GM21367 (cell line): ENCODE measurements around the gene PRSS21.

Experiments
- ATAC-seq: cut with Tn5 transposase; IDR thresholded peaks from one replicate; pipeline ENCODE4 v1.9.1; 2021; ENCODE audit not compliant: unreplicated experiment

PRSS21 gene, protein sequence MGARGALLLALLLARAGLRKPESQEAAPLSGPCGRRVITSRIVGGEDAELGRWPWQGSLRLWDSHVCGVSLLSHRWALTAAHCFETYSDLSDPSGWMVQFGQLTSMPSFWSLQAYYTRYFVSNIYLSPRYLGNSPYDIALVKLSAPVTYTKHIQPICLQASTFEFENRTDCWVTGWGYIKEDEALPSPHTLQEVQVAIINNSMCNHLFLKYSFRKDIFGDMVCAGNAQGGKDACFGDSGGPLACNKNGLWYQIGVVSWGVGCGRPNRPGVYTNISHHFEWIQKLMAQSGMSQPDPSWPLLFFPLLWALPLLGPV

DNA sequence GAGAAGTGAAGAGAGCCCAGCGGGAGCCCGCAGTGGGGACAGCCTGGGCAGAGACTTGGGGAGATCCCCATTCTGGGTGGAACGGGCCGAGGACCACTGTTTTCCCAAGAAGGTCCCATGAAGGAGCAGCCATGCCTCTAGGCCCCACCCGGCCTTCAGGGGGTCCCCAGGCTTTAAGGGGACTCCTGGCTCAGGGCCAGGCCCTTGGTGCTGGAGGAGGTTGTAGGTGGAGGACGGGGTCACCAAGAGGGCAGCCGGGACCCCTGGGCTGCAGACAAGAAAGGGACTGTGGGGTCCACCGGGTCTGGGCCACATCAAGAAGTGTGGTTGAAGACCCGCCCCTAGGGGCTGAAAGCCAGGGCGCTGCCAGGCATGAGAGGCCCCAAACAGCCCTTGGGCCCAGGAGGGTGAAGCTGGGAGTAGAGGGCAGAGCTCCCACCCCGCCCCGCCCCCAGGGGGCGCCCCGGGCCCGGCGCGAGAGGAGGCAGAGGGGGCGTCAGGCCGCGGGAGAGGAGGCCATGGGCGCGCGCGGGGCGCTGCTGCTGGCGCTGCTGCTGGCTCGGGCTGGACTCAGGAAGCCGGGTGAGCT, at the start of gene PRSS21:
TSS of gene PRSS21 (plus strand) at position 487 of the 589 bp plus-strand sequence. CDS start at position 519, 32 bp downstream.
- no peak for ATAC-seq

DNA sequence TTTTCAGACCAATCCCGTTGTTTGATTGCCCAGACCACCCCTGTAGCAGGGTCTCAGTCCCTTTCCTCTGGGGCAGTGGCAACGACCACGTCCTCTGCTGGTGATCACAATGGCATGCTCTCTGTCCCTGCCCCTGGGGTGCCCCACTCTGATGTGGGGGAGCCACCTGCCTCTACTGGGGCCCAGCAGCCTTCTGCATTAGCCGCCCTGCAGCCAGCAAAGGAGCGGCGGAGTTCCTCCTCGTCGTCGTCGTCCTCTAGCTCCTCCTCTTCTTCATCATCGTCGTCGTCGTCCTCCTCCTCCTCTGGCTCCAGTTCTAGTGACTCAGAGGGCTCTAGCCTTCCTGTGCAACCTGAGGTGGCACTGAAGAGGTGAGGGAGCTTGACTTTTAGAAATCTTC, 49.1 kb upstream of the PRSS21 start:
- no peak for ATAC-seq

DNA sequence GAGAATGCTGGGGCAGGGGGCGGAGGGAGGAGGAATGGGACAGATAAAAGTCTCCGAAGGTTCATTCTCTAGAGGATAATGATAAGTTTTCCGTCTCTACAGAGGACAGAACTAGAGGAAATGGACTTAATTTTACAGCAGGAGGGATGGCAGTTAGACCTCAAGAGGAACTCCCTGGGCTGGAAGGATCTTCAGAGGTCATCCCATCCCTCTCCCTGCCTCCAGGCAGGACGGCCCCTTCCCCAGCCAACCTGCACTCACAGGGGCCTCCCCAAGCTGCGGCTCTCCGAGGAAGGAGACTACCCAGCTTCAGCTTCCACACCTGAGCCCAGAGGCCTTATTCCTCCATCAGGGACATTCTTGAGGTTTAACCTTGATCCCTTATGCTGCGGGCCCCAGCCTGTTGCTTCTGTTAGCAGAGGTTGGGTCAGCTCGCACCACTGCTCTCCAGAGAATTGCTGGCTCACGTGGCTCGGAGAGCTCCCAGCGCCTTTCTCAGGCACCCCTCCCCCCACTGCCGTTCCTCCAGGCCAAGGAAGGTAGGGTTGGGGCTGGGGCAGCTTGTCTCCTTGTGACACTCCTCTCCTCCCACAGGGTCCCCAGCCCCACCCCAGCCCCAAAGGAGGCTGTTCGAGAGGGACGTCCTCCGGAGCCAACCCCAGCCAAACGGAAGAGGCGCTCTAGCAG, 48.5 kb upstream of the PRSS21 start:
- no peak for ATAC-seq

DNA sequence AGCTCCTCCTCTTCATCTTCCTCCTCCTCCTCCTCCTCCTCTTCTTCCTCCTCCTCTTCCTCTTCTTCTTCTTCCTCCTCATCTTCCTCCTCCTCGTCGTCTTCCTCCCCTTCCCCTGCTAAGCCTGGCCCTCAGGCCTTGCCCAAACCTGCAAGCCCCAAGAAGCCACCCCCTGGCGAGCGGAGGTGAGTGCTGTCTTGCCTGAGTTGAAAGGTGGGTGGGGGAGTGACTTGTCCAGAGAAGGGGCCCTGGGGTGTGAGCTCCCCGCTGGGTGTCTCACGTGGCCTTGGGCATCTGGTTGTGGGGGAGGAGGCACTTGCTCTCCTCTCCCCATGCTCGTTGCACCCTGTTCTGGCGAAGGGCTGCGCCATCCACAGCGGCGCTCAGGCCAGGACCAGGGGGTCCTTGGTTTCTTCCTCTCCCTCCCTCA, 47.9 kb upstream of the PRSS21 start:
- no peak for ATAC-seq

DNA sequence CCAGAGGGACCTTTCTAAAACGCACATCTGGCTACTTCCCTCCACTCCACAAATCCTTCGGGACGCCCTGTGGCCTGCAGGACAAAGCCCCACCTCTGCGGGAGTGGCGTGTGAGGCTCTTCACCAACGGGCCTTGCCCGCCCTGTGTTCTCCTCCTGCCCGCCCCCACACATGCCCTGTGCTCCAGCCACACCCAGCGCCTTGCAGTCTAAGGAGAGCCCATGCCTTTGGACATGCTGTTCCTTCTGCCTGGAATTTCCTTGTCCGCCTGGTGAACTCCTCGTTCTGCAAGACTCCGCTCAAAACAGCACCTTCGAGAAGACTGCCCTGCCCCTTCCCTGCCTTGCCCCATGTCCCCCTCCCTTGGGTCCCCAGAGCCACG, 47.4 kb upstream of the PRSS21 start:
- no peak for ATAC-seq

DNA sequence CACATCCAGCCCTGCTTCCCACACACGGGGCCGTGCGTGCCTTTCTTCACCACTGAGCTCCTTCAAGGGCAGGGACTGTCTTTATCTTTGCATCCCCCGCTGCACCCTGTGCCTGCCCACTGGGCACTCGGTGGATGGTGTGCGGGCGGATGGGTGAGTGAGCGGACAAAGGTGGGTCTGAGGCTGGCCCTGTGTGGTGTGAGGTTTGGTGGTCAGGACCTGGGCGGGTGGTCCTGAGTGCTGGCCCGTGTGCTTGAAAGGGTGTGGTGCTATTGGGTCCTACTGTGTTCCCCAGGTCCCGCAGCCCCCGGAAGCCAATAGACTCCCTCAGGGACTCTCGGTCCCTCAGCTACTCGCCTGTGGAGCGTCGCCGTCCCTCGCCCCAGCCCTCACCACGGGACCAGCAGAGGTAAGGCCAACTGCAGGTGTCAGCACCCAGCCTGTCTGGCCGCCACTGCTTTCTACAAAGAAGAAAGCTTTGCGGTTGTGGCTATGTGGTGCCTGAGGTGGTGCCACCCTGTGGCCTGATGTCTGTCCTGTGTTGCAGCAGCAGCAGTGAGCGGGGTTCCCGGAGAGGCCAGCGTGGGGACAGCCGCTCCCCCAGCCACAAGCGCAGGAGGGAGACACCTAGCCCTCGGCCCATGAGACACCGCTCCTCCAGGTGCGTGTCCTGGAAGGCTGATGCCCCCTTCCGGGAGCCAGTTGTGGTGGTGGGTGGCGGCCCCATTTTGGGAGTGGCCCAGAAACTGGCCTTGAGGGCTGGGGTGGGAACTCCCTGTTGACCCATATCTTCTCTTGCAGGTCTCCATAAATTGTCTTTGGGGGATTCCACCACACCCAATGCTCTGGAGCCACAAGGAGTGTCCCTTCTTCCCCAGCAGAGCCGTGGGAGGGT, 46.7 kb upstream of the PRSS21 start:
- no peak for ATAC-seq

DNA sequence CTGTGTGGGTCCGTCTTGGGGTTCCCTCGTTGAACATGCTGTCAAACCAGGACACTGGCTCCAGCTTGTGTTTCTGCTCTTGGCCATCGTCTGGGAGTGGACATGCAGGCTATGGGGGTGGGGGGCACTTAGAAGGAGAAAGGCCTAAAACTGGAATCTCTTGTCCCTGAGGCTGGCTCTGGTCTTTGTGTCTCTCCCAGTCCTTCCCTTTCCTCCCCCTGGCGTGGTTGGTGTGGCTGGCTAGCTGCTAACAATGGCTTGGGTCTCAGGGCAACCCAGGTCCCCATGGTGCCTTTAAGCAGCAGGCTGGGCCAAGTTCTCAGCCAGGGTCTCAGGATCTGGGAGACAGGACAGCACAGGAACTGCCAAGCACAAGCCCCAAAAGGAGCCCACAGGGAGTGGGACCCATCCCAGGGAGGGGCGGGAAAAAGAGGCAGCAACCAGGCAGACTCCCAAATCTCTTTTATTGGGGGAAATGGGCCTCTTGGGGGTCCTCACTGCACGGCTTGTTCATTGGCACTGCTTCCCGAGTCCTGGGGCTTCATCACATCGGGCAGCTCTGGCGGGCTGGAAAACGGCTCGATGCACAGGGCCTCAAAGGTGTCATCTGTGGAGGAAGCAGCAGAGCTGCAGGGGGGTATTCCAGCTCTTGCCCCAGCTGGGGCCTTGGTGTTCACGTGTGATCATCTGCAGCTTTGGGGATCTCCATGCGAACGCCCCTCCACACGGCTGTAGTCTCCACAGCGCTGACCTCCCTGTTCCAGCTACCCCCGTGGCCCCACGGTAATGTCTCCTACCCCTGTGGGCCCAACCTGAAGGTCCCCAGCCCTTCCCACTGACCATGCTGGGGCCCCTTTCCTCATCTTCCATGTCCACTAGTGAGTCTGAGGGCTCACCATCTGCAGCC, 45.3 kb upstream of the PRSS21 start:
- no peak for ATAC-seq

DNA sequence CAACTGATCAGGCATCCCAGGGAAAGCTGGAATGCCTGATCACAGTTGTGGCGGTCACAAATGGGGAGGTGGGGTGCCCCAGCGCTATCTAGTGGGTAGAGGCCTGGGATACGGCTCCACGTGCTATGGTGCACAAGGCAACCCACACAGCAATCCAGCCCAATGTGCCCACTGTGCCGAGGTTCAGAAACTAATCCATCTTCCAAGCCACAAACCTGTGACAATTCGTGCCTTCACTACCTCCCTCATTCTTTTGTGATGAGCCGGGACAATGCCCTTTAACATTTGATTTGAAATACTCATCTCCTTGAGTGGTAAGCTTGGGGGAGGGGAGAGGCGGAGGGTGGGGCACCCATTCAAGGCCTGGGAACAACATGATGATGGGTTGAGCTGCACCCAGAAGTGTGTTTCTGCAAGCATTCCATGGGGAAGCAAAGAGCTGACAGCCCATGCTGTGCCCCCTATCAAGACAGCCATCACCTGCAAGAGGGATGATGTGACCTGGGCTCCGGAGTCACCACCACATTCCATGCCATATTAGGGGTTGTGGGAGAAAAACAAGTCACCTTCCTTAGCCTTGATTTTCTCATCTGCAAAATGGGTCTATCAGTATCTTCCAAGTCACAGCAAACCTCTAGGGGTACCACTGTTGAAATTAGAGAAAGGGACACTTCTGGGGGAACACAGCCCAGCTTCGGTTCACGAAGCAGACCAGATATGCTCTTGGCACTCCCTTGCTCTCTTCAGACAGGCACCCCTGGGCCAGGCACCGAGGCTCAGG, 43.7 kb upstream of the PRSS21 start:
- ATAC-seq = no peak

DNA sequence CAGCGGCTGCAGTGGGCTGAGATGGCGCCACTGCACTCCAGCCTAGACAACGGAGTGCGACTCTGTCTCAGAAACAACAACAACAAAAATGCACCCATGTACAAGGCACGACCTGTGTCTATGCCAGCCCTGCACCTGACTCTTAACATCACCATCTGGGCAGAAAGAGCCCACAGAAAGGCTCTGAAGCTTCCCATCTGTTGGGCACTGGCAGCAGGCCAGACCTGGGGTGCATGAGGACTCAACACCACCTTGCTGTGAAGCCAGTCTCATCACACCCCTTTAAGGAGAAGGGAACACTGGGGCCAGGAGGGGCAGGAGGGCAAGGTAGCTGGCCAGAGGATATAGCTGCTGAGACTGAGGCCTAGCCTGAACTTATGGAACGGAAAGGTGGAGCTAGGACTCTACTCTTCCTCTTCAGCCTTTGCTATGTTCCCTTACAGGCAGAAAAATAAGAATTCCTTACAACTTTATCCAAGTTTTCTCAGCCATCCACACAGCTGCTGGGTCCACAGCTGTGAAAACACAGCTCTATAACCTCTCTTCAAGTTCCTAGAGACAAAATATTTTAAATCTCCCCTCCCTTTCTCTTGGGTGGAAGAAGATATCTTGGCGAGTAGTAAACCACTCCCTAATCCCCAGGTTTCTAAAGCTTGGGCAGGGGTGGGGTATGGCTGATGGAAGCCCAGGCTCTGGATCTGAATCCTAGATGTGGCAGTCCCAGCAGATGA, 42.7 kb upstream of the PRSS21 start:
- no peak for ATAC-seq

DNA sequence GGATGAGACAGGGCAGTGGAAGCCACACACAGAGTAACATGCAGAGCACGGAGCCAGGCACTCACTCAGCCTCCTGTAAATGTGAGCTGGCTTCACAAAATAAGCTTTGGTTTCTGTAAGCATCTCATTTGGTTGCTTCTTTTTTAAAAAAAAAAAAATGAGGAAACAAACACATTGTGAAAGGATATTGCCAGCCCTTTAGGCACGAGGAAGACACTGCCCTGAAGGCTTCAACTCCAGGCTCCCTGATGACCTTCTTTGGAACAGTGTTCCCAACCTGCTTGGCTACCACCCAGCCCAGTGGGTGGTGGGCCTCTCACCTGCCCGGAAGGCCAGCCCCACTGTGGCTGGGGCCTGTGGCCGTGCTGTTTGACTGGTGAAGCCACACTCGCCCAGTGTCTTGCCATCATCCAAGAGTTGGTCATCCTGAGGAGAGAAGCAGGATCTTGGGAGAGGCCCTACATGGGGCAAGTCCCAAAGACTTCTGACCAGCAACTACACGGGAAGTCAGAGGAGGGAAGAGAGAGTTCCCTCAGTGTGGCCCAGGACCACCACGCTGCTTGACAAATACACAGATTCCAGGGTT, 41.8 kb upstream of the PRSS21 start:
- ATAC-seq = no peak

DNA sequence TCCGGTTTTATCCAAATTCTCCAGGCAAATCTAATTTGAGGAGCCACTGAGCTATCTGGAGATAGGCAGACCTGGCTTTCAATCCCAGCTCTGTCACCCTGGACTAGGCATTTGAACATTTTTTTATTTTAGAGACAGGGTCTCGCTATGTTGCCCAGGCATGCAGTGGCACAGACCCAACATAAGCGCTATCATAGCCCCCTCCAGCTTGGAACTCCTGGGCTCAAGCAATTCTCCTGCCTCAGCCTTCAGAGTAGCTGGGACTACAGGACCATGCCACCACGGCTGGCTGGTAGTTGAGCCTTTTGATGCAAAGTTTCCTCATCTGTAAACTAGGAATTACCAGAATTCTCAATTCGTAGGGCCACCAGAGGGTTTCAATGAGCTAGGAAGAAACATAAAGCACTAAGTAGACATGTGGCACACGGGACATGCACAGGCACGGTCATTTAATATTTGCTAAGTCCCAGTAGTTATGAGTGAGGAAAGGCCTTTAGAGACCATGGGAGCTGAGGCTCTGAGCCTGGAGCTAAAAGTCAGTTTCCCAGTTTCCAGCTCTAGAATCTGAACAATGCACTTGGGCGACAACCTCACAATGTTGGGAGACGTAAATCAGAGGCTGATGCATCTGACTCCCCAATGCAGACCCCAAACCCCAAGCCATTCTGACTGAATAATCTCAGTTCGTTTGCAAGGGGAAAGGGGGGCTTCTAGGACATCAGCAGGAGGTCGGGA, 41.1 kb upstream of the PRSS21 start:
- no peak for ATAC-seq

DNA sequence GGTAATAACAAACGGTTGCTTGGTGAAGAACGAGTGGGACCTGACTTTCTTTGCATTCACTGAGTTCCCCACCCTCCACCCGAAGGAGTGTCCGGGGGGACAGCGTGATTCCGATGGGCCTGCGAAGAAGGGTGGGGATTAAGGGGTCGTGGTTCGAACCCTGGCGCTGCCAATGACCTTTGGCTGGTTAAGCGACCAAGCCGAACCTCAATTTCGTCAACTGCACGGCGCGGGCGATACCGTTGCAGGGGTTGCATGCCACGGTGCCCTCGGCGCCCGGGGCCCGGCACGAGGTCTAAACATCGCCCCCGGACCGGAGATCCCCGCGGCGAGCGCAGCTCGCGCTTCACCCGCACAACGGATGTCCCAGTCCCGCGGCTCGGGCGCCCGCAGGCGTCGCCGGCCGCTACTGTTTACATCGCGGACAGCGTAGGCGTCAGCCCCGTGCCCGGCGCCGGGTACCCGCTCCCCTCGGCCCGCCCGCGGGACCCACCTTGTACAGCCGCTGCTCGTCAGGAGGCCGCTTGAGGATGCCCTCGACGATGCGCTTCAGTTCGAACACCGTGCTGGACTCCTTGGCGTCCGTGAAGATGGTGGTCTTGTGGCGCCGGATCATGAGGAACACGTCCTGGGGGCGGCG, 40.4 kb upstream of the PRSS21 start:
- ATAC-seq = peak; percentile 26

DNA sequence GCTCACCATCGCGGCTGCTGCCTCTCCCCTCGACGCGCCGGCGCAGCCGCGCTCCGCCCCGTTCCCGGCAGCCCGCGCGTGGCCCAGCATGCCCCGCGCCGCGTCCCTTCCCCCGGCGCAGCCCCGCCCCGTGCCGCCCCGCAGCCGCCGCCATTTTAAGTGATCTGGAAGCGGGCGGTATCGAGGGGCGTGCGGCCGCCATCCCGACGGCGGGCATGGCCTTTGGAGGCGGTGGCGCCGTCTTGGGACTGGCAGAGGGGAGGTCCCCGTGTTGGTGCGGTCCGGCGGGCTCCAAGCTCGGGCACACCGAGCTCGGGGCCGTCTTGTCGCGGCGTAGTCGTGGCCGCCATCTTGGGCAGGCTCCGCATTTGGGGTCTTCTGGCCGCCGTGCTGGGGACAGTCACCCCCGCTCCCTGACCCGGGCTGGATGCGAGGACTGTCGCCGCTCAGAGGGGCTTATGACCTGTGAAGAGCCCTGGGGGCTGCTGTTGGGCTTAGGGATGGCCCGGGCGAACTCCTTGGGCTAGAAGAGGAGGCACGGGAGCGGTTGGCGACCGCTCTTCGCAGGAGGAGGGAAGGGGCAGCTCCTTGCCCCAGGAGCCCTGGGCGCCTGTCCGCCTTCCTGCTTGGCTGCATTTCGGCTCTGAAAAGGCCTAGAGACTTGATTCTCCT, 39.7 kb upstream of the PRSS21 start, which contains the start of gene ELOB:
TSS of gene ELOB (minus strand) at position 50 of the 672 bp plus-strand sequence. CDS start at position 9, 41 bp downstream.
- ATAC-seq = peak; percentile 54

DNA sequence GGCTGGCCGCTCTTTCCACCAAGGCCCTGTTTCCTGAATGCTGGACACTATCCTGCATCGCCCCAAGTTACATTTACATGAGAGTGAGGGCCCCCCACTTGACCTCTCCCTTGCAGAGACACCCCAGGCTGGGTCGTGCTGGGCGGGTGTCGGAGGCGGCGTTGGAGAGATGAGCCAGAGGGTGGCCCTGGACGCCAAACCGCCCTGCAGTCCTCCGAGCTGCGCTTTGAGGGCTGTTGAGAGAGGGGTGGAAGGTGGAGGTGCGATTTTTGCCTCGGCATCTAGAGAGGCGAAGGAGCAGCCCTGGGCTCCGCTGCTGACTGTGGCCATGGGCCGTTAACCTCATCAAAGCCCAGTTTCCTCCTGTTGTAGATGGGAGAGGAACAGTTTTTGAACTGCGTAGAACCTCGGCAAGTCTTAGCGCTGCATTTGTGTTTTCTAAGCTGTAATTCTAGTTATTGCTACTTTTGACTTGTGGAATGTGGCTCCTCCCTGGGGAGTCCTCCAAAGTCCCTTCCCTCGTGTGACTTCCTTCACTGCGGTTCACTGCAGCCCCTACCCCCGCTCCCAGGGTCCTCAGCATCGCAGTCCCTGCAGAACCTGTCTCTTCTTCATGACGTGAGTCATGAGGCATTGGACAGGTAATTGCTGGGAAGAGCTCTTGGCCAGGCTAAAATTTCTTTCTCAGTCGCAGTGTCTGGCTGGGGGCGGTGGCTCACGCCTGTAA, 39.0 kb upstream of the PRSS21 start:
- peak; percentile 13 for ATAC-seq

DNA sequence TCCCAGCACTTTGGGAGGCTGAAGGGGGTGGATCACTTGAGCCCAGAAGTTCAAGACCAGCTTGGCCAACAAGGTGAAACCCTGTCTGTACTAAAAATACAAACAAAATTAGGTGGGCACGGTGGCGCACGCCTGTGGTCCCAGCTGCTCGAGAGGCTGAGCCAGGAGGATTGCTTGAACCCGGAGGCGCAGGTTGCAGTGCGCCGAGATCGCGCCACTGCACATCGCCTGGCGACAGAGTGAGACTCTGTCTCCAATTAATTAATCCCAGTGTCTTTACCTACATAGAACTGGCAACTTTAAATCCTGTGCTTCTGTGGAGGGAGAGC, 38.4 kb upstream of the PRSS21 start:
- no peak for ATAC-seq
